Stimulated activated naive CD8-positive, alpha-beta T cell treated with anti-CD3 and anti-CD28 coated beads, Interleukin-15, Interleukin-2, amounts not matched to agents 100 ng/mL and 50 ng/mL, for 24 hours (primary cell): Measurements from ENCODE around the gene CSRNP3.
"Not testable (repeated sequence)": the region's sequence is repeated elsewhere in the genome, so short reads cannot be mapped to it uniquely, and the experiment has no call there.

Experiments used
- H3K27ac Mint-ChIP-seq: one replicate; pipeline ENCODE4 v1.8.0; 2021; ENCODE audit warnings: mild to moderate bottlenecking, mixed read lengths
- H3K27me3 Mint-ChIP-seq: one replicate; pipeline ENCODE4 v1.8.0; 2021; ENCODE audit warnings: mixed read lengths
- H3K36me3 Mint-ChIP-seq: one replicate; pipeline ENCODE4 v1.8.0; 2021; ENCODE audit warnings: low read depth, mixed read lengths
- H3K4me1 Mint-ChIP-seq: one replicate; pipeline ENCODE4 v1.8.0; 2021; ENCODE audit warnings: low read depth, mixed read lengths
- H3K4me3 Mint-ChIP-seq: one replicate; pipeline ENCODE4 v1.8.0; 2021; ENCODE audit warnings: mild to moderate bottlenecking, mixed read lengths
- H3K9me3 Mint-ChIP-seq: one replicate; pipeline ENCODE4 v1.8.0; 2021; ENCODE audit warnings: mixed read lengths

Gene CSRNP3

GRCh38 chr2:165576409-165577154 lies 107.1 kb downstream of the CSRNP3 start:
- Mint-ChIP-seq H3K4me1 (no peaks in the 10 kb centered on the region), H3K36me3 (no peaks in the 10 kb centered on the region), H3K27me3 (peaks cover 13% of the 10 kb centered on the region), H3K4me3 (no peak overlapping the region), H3K9me3 (no peaks in the 10 kb centered on the region), H3K27ac (no peak overlapping the region)

GRCh38 chr2:165582409-165582808 lies 112.9 kb downstream of the CSRNP3 start:
- H3K9me3 Mint-ChIP-seq: no peaks in the 10 kb centered on the region
- H3K27ac Mint-ChIP-seq: no peak overlapping the region
- no peaks in the 10 kb centered on the region for H3K27me3 Mint-ChIP-seq
- H3K36me3 Mint-ChIP-seq: no peaks in the 10 kb centered on the region
- H3K4me3 Mint-ChIP-seq: no peak overlapping the region
- H3K4me1 Mint-ChIP-seq: no peaks in the 10 kb centered on the region

- Mint-ChIP-seq H3K4me1 (no peaks in the 10 kb centered on the region), H3K27ac (no peak overlapping the region), H3K9me3 (no peaks in the 10 kb centered on the region), H3K4me3 (no peak overlapping the region), H3K27me3 (no peaks in the 10 kb centered on the region), H3K36me3 (no peaks in the 10 kb centered on the region)
Observed at GRCh38 chr2:165582863-165583506, 113.5 kb downstream of the CSRNP3 start.

- Mint-ChIP-seq H3K4me3 (no peak overlapping the region), H3K27me3 (no peaks in the 10 kb centered on the region), H3K27ac (no peak overlapping the region), H3K4me1 (no peaks in the 10 kb centered on the region), H3K36me3 (no peaks in the 10 kb centered on the region), H3K9me3 (no peaks in the 10 kb centered on the region)
Observed at GRCh38 chr2:165584126-165584654, 114.7 kb downstream of the CSRNP3 start.

- no peaks in the 10 kb centered on the region for H3K36me3 Mint-ChIP-seq
- H3K27me3 Mint-ChIP-seq: no peaks in the 10 kb centered on the region
- H3K9me3 Mint-ChIP-seq: peaks cover 2% of the 10 kb centered on the region
- H3K4me3 Mint-ChIP-seq: no peak overlapping the region
- no peak overlapping the region for H3K27ac Mint-ChIP-seq
- H3K4me1 Mint-ChIP-seq: no peaks in the 10 kb centered on the region
Observed at GRCh38 chr2:165586019-165586418, 116.5 kb downstream of the CSRNP3 start.

GRCh38 chr2:165587335-165587938 lies 117.9 kb downstream of the CSRNP3 start:
- H3K9me3 Mint-ChIP-seq: peaks cover 3% of the 10 kb centered on the region
- H3K27me3 Mint-ChIP-seq: no peaks in the 10 kb centered on the region
- H3K4me3 Mint-ChIP-seq: no peak overlapping the region
- no peak overlapping the region for H3K27ac Mint-ChIP-seq
- H3K36me3 Mint-ChIP-seq: no peaks in the 10 kb centered on the region
- H3K4me1 Mint-ChIP-seq: no peaks in the 10 kb centered on the region

GRCh38 chr2:165590999-165591398 lies 121.5 kb downstream of the CSRNP3 start:
- not testable (repeated sequence) for H3K27me3 Mint-ChIP-seq, H3K9me3 Mint-ChIP-seq, H3K4me3 Mint-ChIP-seq, H3K4me1 Mint-ChIP-seq, H3K36me3 Mint-ChIP-seq, H3K27ac Mint-ChIP-seq

GRCh38 chr2:165593081-165593480 lies 123.6 kb downstream of the CSRNP3 start:
- Mint-ChIP-seq H3K27me3 (no peaks in the 10 kb centered on the region), H3K4me1 (peaks cover 3% of the 10 kb centered on the region), H3K36me3 (no peaks in the 10 kb centered on the region), H3K4me3 (no peak overlapping the region), H3K9me3 (peaks cover 3% of the 10 kb centered on the region), H3K27ac (no peak overlapping the region)

GRCh38 chr2:165594231-165594934 lies 124.9 kb downstream of the CSRNP3 start:
- H3K27ac Mint-ChIP-seq: no peak overlapping the region
- H3K4me3 Mint-ChIP-seq: no peak overlapping the region
- no peaks in the 10 kb centered on the region for H3K27me3 Mint-ChIP-seq
- H3K9me3 Mint-ChIP-seq: peaks cover 3% of the 10 kb centered on the region
- H3K4me1 Mint-ChIP-seq: peaks cover 3% of the 10 kb centered on the region
- no peaks in the 10 kb centered on the region for H3K36me3 Mint-ChIP-seq

- no peaks in the 10 kb centered on the region for H3K36me3 Mint-ChIP-seq
- H3K4me3 Mint-ChIP-seq: no peak overlapping the region
- H3K4me1 Mint-ChIP-seq: peaks cover 3% of the 10 kb centered on the region
- H3K27me3 Mint-ChIP-seq: no peaks in the 10 kb centered on the region
- H3K27ac Mint-ChIP-seq: no peak overlapping the region
- H3K9me3 Mint-ChIP-seq: peaks cover 3% of the 10 kb centered on the region
Observed at GRCh38 chr2:165594935-165595255, 125.4 kb downstream of the CSRNP3 start.

- no peak overlapping the region for H3K4me3 Mint-ChIP-seq
- peaks cover 3% of the 10 kb centered on the region for H3K4me1 Mint-ChIP-seq
Observed at GRCh38 chr2:165596788-165597187, 127.3 kb downstream of the CSRNP3 start.

GRCh38 chr2:165601065-165601830 lies 131.8 kb downstream of the CSRNP3 start:
- Mint-ChIP-seq H3K27me3 (peaks cover 3% of the 10 kb centered on the region), H3K36me3 (no peaks in the 10 kb centered on the region), H3K4me1 (no peaks in the 10 kb centered on the region), H3K27ac (no peak overlapping the region), H3K9me3 (no peaks in the 10 kb centered on the region), H3K4me3 (no peak overlapping the region)

More at GRCh38 chr2:165596788-165597187, 127.3 kb downstream of the CSRNP3 start:
- H3K36me3 Mint-ChIP-seq: no peaks in the 10 kb centered on the region
- H3K27ac Mint-ChIP-seq: no peak overlapping the region
- H3K27me3 Mint-ChIP-seq: no peaks in the 10 kb centered on the region
- no peaks in the 10 kb centered on the region for H3K9me3 Mint-ChIP-seq

GRCh38 chr2:165601928-165602521 lies 132.5 kb downstream of the CSRNP3 start:
- Mint-ChIP-seq H3K4me3 (no peak overlapping the region), H3K36me3 (no peaks in the 10 kb centered on the region), H3K27ac (no peak overlapping the region), H3K9me3 (no peaks in the 10 kb centered on the region), H3K27me3 (peaks cover 3% of the 10 kb centered on the region), H3K4me1 (no peaks in the 10 kb centered on the region)

GRCh38 chr2:165609672-165610071 lies 140.2 kb downstream of the CSRNP3 start:
- Mint-ChIP-seq H3K27me3 (no peaks in the 10 kb centered on the region), H3K4me1 (peaks cover 7% of the 10 kb centered on the region), H3K9me3 (no peaks in the 10 kb centered on the region), H3K36me3 (no peaks in the 10 kb centered on the region), H3K27ac (no peak overlapping the region), H3K4me3 (no peak overlapping the region)
